RWPE2 (cell line): Measurements from ENCODE around the gene RBL1.
A peak's percentile ranks its signal among the peaks of the same experiment; 100 is the strongest.

Source experiments
- ATAC-seq: fragments of 200-7000 bp; cut with Tn5 transposase; 3 replicates; pipeline ENCODE4 v1.9.1; 2021; ENCODE audit warnings: low read depth
- DNase-seq: peaks from one replicate; pipeline ENCODE4 v3.0.0-alpha.2; 2020; ENCODE audit warnings: low spot score
- H3K27ac ChIP-seq: fragments of 450-650 bp; 2 replicates; pipeline ENCODE4 v1.5.1; 2017; ENCODE audit warnings: mild to moderate bottlenecking; ENCODE audit not compliant: poor library complexity, severe bottlenecking
- H3K27me3 ChIP-seq: fragments of 250-450 bp; sonication (Bioruptor Pico); 2 replicates; pipeline ENCODE4 v1.5.1; 2021; ENCODE audit warnings: mild to moderate bottlenecking, moderate library complexity; ENCODE audit not compliant: insufficient read depth, poor library complexity, severe bottlenecking
- H3K36me3 ChIP-seq: fragments of 250-450 bp; sonication (Bioruptor Pico); 2 replicates; pipeline ENCODE4 v1.5.1; 2020; ENCODE audit warnings: low read depth, mild to moderate bottlenecking, moderate library complexity
- H3K4me1 ChIP-seq: fragments of 250-450 bp; sonication (Bioruptor Pico); 2 replicates; pipeline ENCODE4 v1.5.1; 2021; ENCODE audit warnings: mild to moderate bottlenecking, moderate library complexity; ENCODE audit not compliant: insufficient read depth, poor library complexity, severe bottlenecking
- H3K4me3 ChIP-seq: fragments of 250-450 bp; sonication (Bioruptor Pico); 2 replicates; pipeline ENCODE4 v1.5.1; 2021; ENCODE audit warnings: mild to moderate bottlenecking, moderate library complexity; ENCODE audit not compliant: severe bottlenecking
- H3K9me3 ChIP-seq: fragments of 250-450 bp; sonication (Bioruptor Pico); 2 replicates; pipeline ENCODE4 v1.5.1; 2021; ENCODE audit warnings: mild to moderate bottlenecking, moderate library complexity; ENCODE audit not compliant: severe bottlenecking
- TF ChIP-seq, protein P1 (sequence below): fragments of 450-650 bp; IDR thresholded peaks from one replicate; pipeline ENCODE4 v1.5.1; 2017; ENCODE audit warnings: mild to moderate bottlenecking, moderate library complexity; ENCODE audit not compliant: poor library complexity, severe bottlenecking

Gene RBL1

DNA sequence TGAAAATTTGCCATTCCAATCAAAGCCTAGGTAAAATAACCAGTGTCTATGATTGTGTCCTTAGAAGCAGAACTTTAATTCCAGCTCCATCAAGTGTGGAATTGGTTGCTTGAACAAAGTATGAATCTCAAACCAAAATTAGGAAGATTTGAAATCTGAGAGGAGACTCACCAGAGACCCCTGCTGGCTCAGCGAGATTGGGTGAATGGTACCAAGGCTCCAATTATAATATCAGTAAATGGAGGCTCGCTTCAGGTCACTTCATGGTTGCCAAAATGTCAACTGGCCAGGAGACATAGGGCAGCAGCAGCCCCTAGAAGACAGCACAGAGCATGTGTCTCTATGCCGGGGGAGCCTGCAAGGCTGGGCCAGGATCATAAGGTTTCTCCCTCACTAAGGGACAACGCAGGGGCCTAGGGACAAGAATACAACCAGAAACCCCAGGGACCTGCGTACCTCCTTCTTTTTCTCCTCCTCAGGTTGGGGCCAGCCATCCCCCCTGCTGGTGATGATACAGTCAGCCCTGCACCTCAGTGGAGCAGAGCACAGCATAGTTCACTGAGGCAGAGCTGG is 14.0 kb downstream of the RBL1 start:
- H3K36me3 ChIP-seq: peaks cover 82% of the 10 kb centered on the region
- no peak for DNase-seq
- H3K27me3 ChIP-seq: no peaks in the 10 kb centered on the region
- H3K4me1 ChIP-seq: no peaks in the 10 kb centered on the region
- H3K9me3 ChIP-seq: no peaks in the 10 kb centered on the region
- ATAC-seq: peak; percentile 34
- TF ChIP-seq, protein P1, sequence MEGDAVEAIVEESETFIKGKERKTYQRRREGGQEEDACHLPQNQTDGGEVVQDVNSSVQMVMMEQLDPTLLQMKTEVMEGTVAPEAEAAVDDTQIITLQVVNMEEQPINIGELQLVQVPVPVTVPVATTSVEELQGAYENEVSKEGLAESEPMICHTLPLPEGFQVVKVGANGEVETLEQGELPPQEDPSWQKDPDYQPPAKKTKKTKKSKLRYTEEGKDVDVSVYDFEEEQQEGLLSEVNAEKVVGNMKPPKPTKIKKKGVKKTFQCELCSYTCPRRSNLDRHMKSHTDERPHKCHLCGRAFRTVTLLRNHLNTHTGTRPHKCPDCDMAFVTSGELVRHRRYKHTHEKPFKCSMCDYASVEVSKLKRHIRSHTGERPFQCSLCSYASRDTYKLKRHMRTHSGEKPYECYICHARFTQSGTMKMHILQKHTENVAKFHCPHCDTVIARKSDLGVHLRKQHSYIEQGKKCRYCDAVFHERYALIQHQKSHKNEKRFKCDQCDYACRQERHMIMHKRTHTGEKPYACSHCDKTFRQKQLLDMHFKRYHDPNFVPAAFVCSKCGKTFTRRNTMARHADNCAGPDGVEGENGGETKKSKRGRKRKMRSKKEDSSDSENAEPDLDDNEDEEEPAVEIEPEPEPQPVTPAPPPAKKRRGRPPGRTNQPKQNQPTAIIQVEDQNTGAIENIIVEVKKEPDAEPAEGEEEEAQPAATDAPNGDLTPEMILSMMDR: peak; percentile 79
- H3K4me3 ChIP-seq: no peak overlapping the region
- H3K27ac ChIP-seq: no peak overlapping the region

GRCh38 chr20:37077009-37077408 is 18.8 kb downstream of the RBL1 start:
- DNase-seq (no peak), ATAC-seq (no peak)
- H3K36me3 ChIP-seq: peaks cover 62% of the 10 kb centered on the region
- H3K4me1 ChIP-seq: peaks cover 2% of the 10 kb centered on the region
- H3K27ac ChIP-seq: no peak overlapping the region
- TF ChIP-seq, protein P1: no peak
- H3K27me3 ChIP-seq: no peaks in the 10 kb centered on the region
- no peaks in the 10 kb centered on the region for H3K9me3 ChIP-seq
- H3K4me3 ChIP-seq: no peak overlapping the region

DNA sequence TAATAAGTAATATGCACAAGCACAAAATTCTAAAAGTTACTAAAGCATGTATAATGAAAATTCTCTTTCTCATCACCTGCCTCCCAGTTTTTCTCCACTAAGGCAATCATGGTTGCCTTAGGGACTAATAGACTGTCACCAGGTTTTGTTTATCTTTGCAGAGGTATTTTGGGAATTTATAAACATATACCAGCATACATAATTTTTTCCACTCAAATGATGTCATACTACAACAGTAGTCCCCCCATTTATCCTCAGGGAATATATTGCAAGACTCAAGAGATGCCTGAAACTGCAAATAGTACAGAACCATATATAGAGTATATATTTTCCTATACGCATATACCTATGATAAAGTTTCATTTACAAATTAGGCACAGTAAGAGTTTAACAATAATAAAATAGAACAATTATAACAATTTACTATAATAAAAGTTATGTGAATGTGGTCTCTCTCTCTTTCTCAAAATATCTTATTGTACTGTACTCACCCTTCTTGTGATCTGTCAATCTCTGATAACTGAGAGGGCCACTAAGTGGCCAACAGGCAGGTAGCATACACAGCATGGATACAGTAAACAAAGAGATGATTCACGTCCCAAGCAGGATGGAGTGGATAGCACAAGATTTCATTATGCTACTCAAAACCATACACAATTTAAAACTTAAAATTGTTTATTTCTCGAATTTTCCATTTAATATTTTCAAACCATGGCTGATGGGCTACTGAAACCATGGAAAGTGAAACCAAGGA is 19.7 kb downstream of the RBL1 start:
- H3K27me3 ChIP-seq: no peaks in the 10 kb centered on the region
- no peak for ATAC-seq
- H3K36me3 ChIP-seq: peaks cover 58% of the 10 kb centered on the region
- no peak overlapping the region for H3K27ac ChIP-seq
- TF ChIP-seq, protein P1: no peak
- no peak for DNase-seq
- peaks cover 11% of the 10 kb centered on the region for H3K4me1 ChIP-seq
- H3K4me3 ChIP-seq: no peak overlapping the region
- no peaks in the 10 kb centered on the region for H3K9me3 ChIP-seq

GRCh38 chr20:37072293-37073196 is 23.3 kb downstream of the RBL1 start:
- TF ChIP-seq, protein P1: no peak
- no peaks in the 10 kb centered on the region for H3K27me3 ChIP-seq
- DNase-seq (no peak), ATAC-seq (no peak)
- H3K4me3 ChIP-seq: no peak overlapping the region
- H3K27ac ChIP-seq: peak overlapping the region; percentile 42
- peaks cover 43% of the 10 kb centered on the region for H3K36me3 ChIP-seq
- peaks cover 15% of the 10 kb centered on the region for H3K4me1 ChIP-seq
- no peaks in the 10 kb centered on the region for H3K9me3 ChIP-seq
